D721Med (cell line): ENCODE data around the gene SDS.

Experiments used
- DNase-seq: peaks from one replicate; pipeline ENCODE4 v3.0.0; 2011; ENCODE audit warnings: low spot score; ENCODE audit not compliant: insufficient read length
- FAIRE-seq: peaks from 2 replicates; lab custom pipeline; 2011; peaks lifted over from hg19 to GRCh38; lab: Jason Lieb, UNC
- CTCF ChIP-seq: IDR thresholded peaks from 2 replicates; pipeline ENCODE4 v1.5.1; 2012; ENCODE audit warnings: mild to moderate bottlenecking, control low read depth; ENCODE audit not compliant: insufficient read depth; ENCODE audit errors: missing control alignments

The SDS gene

DNA sequence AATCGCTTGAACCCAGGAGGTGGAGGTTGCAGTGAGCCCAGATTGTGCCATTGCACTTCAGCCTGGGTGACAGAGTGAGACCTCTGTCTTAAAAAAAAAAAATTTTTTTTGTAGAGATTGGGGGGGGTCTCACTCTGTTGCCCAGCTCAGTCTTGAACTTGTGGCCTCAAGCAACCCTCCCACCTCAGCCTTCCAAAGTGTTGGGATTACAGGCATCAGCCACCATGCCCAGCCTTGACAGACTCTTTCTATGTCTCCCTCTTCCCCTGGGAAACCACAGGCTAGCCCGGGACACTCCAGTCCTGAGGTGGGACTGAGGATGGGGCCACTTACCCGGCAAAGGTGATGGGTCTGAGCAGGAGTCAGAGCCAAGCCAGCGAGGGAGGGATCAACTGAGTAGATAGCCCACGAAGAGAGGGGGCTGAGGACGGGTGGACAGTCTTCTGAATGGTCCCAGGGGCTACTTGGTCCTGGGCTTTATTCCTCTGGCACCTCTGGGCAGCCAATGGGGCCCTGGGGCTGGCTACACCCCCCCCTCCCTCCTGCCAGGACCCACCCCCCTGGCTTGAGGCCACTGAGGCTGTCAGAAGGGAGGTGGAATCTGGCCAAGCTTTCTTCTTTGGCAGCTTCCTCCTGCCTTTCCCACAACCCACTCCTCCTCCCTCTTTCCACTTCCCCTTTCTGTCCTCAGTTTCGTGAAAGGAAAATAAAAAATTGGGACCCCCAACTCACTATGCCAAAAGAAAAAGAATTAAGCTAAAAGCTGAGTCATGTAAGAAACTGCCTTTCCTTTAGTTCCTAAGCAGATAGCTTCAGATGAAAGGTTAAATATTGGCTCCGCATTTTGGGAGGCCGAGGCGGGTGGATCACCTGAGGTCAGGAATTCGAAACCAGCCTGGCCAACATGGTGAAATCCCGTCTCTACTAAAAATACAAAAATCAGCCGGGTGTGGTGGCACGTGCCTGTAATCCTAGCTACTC is at the start of gene SDS:
Gene SDS (minus strand): TSS at position 453 of the 981 bp plus-strand sequence. CDS start 4,179 bp downstream, outside the sequence.
- FAIRE-seq (no peak), DNase-seq (no peak)
- no peak for TF ChIP-seq CTCF

DNA sequence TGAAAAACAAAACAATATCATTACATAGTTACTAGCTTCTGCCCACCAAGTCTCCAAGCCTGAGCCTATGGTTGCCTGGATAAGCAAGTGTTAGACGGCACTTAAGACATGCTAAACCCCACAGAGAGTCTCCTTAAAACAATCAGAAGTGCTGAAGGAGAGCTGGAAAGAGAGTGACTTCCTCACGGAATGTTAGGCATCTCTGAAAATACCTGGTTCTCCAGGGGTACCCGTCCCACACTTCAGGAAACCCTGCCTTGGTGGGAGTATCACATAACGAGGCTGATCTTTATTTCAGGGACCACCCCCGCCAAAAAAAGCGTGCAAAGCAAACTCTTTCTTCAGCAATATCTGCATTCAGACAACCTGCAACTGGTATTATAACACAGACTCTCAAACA is 49.6 kb upstream of the SDS start:
- no peak for TF ChIP-seq CTCF
- no peak for DNase-seq
- FAIRE-seq = no peak

DNA sequence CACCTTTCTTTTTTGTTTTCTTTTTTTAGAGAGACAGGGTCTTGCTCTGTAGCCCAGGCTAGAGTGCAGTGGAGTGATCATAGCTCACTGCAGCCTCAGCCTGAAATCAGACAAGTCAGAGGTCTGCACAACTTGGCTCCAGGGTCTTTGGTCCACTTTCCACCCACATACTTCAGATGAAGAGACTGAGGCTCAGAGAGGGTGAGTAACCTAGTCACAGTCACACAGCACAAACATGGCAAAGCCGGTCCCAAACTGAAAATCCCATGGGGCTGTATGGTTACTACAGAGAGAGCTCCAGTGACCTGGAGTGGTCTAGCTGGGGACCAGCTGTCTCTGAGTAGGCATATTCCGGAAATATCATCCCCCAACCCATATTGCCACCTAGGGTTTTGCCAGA is 48.8 kb upstream of the SDS start:
- no peak for TF ChIP-seq CTCF
- no peak for FAIRE-seq

GRCh38 chr12:113449839-113450238 is 46.2 kb upstream of the SDS start:
- TF ChIP-seq CTCF = no peak
- no peak for FAIRE-seq
- no peak for DNase-seq

More for the DNA sequence above, 48.8 kb upstream of the SDS start:
- no peak for DNase-seq

- FAIRE-seq = no peak
Observed at GRCh38 chr12:113449299-113449698, 45.6 kb upstream of the SDS start.

DNA sequence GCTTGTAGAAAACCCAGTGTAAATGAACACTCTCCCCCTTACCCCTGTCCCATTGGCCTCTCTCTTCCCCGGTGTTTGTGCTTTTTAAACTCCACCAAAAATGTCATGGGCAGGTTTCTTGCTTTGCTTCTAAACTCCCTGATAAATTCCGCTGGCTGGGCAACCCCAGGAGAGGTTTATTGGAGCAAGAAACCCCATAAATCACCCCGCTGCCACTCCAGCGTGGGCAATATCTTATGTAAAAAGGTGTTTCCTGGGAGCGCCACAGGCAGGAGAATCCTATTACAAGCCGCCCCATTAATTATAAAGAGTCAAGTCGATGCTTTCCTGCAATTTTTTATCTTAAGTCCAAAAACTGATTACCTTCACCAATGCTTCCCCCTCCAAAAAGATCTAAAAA is 45.2 kb upstream of the SDS start:
- no peak for TF ChIP-seq CTCF
- no peak for DNase-seq
- FAIRE-seq = no peak

More at GRCh38 chr12:113449299-113449698, 45.6 kb upstream of the SDS start:
- TF ChIP-seq CTCF = no peak
- no peak for DNase-seq
